Transverse colon (tissue), 4 donors: ENCODE data around the gene FRMD8.

Experiments
- EP300 ChIP-seq: sonication (generic); formaldehyde crosslinking; IDR thresholded peaks from one replicate; pipeline ENCODE4 v1.6.1; 2017; ENCODE audit warnings: antibody characterized with exemption, low read depth
- POLR2AphosphoS5 ChIP-seq, 3 donors: sonication (generic); formaldehyde crosslinking; IDR thresholded peaks; one replicate each; pipeline ENCODE4 v1.6.1; 2016; ENCODE audit warnings: antibody characterized with exemption in 3 of 3
- TF ChIP-seq, protein P1 (sequence below), 5 experiments: fragments of 200-600 bp in 3 of 5; fragments of 450-650 bp in 2 of 5; sonication (generic) in 3 of 5; IDR thresholded peaks; 1 replicate in 2 of 5; 2 replicates in 3 of 5; pipeline ENCODE4 v1.5.1; 2016 to 2017; ENCODE audit warnings: antibody characterized with exemption in 5 of 5, inconsistent platforms in 3 of 5, mild to moderate bottlenecking in 2 of 5, moderate library complexity in 1 of 5

DNA sequence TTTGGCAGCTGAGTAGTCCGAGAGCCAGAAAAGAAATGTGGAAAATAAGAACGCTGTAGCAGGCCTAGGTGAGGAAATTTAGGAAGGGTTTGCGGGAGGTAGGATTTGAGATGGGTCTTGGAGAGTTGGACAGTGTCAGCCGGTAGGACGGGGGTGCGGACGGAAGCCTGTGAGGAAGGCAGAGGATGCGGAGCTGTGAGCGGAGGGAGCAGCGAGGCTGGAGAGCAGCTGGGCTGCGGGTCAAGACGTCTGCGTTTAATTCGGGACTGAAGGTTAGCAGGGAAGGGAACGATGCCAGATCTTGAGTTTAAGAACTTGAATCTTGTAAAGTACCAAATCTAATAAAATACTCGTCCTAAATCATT is 32.6 kb upstream of the FRMD8 start:
- TF ChIP-seq, protein P1, sequence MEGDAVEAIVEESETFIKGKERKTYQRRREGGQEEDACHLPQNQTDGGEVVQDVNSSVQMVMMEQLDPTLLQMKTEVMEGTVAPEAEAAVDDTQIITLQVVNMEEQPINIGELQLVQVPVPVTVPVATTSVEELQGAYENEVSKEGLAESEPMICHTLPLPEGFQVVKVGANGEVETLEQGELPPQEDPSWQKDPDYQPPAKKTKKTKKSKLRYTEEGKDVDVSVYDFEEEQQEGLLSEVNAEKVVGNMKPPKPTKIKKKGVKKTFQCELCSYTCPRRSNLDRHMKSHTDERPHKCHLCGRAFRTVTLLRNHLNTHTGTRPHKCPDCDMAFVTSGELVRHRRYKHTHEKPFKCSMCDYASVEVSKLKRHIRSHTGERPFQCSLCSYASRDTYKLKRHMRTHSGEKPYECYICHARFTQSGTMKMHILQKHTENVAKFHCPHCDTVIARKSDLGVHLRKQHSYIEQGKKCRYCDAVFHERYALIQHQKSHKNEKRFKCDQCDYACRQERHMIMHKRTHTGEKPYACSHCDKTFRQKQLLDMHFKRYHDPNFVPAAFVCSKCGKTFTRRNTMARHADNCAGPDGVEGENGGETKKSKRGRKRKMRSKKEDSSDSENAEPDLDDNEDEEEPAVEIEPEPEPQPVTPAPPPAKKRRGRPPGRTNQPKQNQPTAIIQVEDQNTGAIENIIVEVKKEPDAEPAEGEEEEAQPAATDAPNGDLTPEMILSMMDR (IDR thresholded peaks at IDR 0.05), result no peak
- TF ChIP-seq POLR2AphosphoS5 (IDR thresholded peaks at IDR 0.05), result no peak
- no peak for TF ChIP-seq EP300
